WTC11 (cell line): ENCODE data around the gene KRT5.

Source experiments
- ATF6 ChIP-seq: sonication (generic); formaldehyde crosslinking; IDR thresholded peaks from 2 replicates; pipeline ENCODE4 v1.8.1; 2023; ENCODE audit warnings: mild to moderate bottlenecking, missing genetic modification reagents
- CBFB ChIP-seq: sonication (generic); formaldehyde crosslinking; IDR thresholded peaks from 2 replicates; pipeline ENCODE4 v1.8.1; 2022; ENCODE audit warnings: mild to moderate bottlenecking, low read depth, missing genetic modification reagents
- EMX1 ChIP-seq: fragments of 250-450 bp; sonication (Bioruptor Pico); IDR thresholded peaks from 2 replicates; pipeline ENCODE4 v1.8.0; 2021; ENCODE audit warnings: mild to moderate bottlenecking
- FOXK1 ChIP-seq: sonication (generic); formaldehyde crosslinking; IDR thresholded peaks from 2 replicates; pipeline ENCODE4 v1.8.0; 2022; ENCODE audit warnings: mild to moderate bottlenecking, moderate library complexity, missing genetic modification reagents
- SP1 ChIP-seq: sonication (generic); formaldehyde crosslinking; conservative IDR thresholded peaks from 2 replicates; pipeline ENCODE4 v1.8.1; 2022; ENCODE audit warnings: missing genetic modification reagents
- USF2 ChIP-seq: sonication (generic); formaldehyde crosslinking; IDR thresholded peaks from 2 replicates; pipeline ENCODE4 v1.8.1; 2023; ENCODE audit warnings: mild to moderate bottlenecking, missing genetic modification reagents, moderate library complexity
- ZNF121 ChIP-seq: sonication (generic); formaldehyde crosslinking; IDR thresholded peaks from 2 replicates; pipeline ENCODE4 v1.8.0; 2023; ENCODE audit warnings: missing genetic modification reagents
- ZNF416 ChIP-seq: fragments of 250-450 bp; sonication (Bioruptor Pico); IDR thresholded peaks from 2 replicates; pipeline ENCODE4 v1.9.0; 2021; ENCODE audit warnings: mild to moderate bottlenecking, inconsistent platforms
- TF ChIP-seq, protein P1 (sequence below): fragments of 200-600 bp; IDR thresholded peaks from 2 replicates; pipeline ENCODE4 v1.8.0; 2022; ENCODE audit warnings: antibody characterized with exemption
- TF ChIP-seq, protein P2 (sequence below): sonication (generic); formaldehyde crosslinking; IDR thresholded peaks from 2 replicates; pipeline ENCODE4 v1.8.0; 2022; ENCODE audit warnings: mild to moderate bottlenecking, missing genetic modification reagents
- TF ChIP-seq, protein P3 (sequence below): sonication (generic); formaldehyde crosslinking; IDR thresholded peaks from 2 replicates; pipeline ENCODE4 v1.8.1; 2022; ENCODE audit warnings: missing genetic modification reagents, borderline replicate concordance
- TF ChIP-seq, protein P4 (sequence below): sonication (generic); formaldehyde crosslinking; IDR thresholded peaks from 2 replicates; pipeline ENCODE4 v1.8.1; 2022; ENCODE audit warnings: low read depth, missing genetic modification reagents, borderline replicate concordance

- TF ChIP-seq, protein P1, sequence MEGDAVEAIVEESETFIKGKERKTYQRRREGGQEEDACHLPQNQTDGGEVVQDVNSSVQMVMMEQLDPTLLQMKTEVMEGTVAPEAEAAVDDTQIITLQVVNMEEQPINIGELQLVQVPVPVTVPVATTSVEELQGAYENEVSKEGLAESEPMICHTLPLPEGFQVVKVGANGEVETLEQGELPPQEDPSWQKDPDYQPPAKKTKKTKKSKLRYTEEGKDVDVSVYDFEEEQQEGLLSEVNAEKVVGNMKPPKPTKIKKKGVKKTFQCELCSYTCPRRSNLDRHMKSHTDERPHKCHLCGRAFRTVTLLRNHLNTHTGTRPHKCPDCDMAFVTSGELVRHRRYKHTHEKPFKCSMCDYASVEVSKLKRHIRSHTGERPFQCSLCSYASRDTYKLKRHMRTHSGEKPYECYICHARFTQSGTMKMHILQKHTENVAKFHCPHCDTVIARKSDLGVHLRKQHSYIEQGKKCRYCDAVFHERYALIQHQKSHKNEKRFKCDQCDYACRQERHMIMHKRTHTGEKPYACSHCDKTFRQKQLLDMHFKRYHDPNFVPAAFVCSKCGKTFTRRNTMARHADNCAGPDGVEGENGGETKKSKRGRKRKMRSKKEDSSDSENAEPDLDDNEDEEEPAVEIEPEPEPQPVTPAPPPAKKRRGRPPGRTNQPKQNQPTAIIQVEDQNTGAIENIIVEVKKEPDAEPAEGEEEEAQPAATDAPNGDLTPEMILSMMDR = no peak
- TF ChIP-seq, protein P2, sequence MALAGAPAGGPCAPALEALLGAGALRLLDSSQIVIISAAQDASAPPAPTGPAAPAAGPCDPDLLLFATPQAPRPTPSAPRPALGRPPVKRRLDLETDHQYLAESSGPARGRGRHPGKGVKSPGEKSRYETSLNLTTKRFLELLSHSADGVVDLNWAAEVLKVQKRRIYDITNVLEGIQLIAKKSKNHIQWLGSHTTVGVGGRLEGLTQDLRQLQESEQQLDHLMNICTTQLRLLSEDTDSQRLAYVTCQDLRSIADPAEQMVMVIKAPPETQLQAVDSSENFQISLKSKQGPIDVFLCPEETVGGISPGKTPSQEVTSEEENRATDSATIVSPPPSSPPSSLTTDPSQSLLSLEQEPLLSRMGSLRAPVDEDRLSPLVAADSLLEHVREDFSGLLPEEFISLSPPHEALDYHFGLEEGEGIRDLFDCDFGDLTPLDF (CRISPR knock-in tag) = no peak
- TF ChIP-seq USF2 (CRISPR knock-in tag) (no peak), CBFB (CRISPR knock-in tag) (no peak), FOXK1 (CRISPR knock-in tag) (no peak), ZNF416 (CRISPR knock-in tag) (no peak), ATF6 (CRISPR knock-in tag) (no peak), SP1 (CRISPR knock-in tag) (no peak), EMX1 (CRISPR knock-in tag) (no peak), ZNF121 (CRISPR knock-in tag) (no peak)
- TF ChIP-seq, protein P3, sequence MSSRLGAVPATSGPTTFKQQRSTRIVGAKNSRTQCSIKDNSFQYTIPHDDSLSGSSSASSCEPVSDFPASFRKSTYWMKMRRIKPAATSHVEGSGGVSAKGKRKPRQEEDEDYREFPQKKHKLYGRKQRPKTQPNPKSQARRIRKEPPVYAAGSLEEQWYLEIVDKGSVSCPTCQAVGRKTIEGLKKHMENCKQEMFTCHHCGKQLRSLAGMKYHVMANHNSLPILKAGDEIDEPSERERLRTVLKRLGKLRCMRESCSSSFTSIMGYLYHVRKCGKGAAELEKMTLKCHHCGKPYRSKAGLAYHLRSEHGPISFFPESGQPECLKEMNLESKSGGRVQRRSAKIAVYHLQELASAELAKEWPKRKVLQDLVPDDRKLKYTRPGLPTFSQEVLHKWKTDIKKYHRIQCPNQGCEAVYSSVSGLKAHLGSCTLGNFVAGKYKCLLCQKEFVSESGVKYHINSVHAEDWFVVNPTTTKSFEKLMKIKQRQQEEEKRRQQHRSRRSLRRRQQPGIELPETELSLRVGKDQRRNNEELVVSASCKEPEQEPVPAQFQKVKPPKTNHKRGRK (CRISPR knock-in tag) = no peak
- TF ChIP-seq, protein P4, sequence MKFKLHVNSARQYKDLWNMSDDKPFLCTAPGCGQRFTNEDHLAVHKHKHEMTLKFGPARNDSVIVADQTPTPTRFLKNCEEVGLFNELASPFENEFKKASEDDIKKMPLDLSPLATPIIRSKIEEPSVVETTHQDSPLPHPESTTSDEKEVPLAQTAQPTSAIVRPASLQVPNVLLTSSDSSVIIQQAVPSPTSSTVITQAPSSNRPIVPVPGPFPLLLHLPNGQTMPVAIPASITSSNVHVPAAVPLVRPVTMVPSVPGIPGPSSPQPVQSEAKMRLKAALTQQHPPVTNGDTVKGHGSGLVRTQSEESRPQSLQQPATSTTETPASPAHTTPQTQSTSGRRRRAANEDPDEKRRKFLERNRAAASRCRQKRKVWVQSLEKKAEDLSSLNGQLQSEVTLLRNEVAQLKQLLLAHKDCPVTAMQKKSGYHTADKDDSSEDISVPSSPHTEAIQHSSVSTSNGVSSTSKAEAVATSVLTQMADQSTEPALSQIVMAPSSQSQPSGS (CRISPR knock-in tag) = no peak
These were observed 6.5 kb downstream of the KRT5 start for GRCh38 chr12:52513736-52514135.
